GM10847 (cell line): ENCODE data around the gene FNBP1L.

Experiments used
- POLR2A ChIP-seq: IDR thresholded peaks from 2 replicates; pipeline ENCODE4 v1.6.1; 2011; ENCODE audit not compliant: insufficient read length; ENCODE audit errors: extremely low read depth

Gene FNBP1L

DNA sequence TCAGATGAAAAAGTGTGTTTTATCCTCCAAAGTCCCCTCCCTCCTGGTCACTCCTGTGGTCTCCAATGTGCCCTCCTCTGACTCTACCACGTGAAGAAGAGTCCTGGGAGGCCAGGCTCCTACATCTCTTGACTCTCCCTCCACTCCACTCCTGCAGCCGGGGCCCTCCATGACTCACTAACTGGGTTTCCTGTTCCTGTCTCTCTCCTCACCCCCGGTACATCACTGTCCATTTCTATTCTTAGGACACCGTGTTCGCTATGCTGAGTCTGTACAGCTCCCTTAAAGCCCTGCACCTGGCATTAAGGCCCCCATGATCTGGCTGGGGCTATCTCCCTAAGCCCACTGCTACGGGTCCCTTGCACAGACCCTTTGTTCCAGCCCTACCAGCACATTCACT is 140.3 kb downstream of the FNBP1L start:
- TF ChIP-seq POLR2A, result no peak

DNA sequence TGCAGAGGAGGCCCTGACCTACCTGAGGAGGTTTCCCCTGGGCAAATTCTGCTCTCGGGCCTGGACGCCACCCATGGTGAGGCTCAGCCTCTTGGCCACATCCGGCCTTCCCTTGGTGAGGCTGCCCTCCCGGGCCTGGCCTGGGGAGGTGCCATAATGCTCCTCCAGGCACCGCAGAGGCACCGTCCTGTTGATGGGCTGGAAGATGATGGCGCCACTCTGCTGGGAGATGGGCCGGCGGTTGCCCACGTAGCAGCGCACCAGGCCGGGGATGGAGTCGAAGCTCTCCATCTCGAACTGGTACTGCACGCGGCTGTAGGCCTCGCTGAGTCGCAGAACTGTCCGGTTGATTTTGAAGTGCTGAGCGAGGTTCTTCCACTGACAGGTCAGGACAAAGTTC is 141.0 kb downstream of the FNBP1L start:
- no peak for TF ChIP-seq POLR2A

GRCh38 chr1:93591676-93592550 is 144.0 kb downstream of the FNBP1L start:
- no peak for TF ChIP-seq POLR2A

DNA sequence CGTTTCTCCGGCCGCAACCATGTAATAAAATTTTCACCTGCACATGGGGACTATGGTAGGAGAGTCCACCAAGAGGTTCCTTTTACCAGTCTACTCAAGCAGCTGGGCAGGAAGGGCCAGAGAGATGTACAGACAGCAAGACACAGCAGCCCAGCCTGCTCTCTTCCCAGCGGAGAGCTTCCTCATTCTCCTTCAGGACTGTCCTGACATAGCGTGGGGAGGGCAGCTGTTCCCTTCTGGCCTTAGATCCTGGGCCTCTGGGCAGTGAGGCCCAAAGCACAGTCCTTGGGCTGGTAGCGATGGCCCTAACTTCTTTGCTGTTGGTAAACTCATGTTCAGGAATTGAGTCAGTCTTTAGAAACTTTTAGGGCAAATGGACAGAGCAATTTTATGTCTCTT is 144.6 kb downstream of the FNBP1L start:
- TF ChIP-seq POLR2A, result no peak

- no peak for TF ChIP-seq POLR2A
Measured at GRCh38 chr1:93593854-93594602, 146.1 kb downstream of the FNBP1L start.

DNA sequence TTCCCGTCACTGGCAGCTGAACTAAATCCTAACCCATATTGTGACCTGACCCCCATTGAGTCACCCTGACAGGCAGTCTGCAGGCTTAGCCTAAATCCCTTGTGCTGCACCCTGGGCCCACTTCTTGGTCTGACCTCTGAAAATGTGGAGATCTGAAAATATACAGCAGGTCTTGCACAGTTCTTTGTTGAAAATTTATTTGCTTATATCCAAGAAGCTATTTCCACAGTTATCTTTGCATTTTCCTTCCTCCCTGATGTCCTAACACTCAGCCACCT is 146.6 kb downstream of the FNBP1L start:
- TF ChIP-seq POLR2A, result no peak

GRCh38 chr1:93595266-93595665 is 147.3 kb downstream of the FNBP1L start:
- no peak for TF ChIP-seq POLR2A

GRCh38 chr1:93595743-93596142 is 147.8 kb downstream of the FNBP1L start:
- TF ChIP-seq POLR2A, result no peak

DNA sequence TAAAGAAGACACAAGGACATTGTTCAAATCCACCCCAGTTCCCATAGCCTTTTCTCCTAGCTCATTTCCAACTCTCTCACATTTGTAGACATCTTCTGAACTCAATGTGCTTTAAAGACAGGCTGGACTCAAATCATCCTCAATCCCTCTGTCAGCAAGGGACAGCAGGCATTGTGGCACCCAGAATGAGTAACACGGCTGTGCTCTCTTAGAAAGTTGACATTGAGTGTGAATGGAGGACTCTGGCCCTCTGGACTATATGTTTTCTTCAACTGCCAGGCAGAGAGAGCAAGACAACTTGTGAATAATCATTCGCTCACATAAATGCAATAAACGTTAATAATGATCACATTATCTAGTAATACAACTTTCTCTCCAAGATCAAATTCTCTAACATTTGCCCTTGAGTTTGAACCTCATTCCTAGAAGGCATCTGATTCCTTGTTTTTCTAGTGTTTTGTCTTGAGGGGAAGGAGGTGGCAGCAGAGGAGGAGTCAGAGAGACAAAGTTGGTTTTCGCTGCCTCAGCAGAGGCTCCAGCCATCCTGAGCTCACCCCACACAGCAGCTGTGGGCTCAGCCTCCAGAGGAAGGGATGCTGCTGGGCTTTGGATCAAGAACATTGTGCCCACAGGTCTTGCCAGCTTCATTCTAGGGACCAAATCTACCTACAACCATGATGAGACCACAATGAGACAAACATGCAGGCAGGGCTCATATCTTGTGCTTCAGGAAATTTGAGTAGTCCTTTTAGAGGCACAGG is 148.6 kb downstream of the FNBP1L start:
- TF ChIP-seq POLR2A, result no peak

- TF ChIP-seq POLR2A, result no peak
Measured at GRCh38 chr1:93597709-93598108, 149.8 kb downstream of the FNBP1L start.

DNA sequence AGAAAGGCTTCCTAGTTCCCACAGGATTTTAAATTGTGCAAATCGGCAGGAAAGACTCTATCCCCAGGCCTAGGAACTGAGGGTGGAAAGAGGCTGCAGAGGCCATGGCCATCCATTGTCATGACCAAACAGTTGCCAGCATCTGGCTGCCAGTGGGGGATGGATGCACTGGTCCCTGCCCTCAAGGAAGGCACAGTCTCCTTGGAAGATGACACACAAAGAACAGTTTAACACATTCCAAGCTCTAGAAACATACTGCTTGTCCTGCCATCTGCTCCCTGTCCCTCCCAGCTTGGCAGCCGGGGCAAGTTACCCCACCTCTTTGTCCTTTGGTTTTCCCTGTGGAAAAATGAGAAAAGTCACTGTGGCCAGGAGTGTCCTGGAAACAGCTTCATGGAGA is 150.5 kb downstream of the FNBP1L start:
- no peak for TF ChIP-seq POLR2A

GRCh38 chr1:93598861-93599439 is 151.0 kb downstream of the FNBP1L start:
- no peak for TF ChIP-seq POLR2A

GRCh38 chr1:93599479-93599878 is 151.6 kb downstream of the FNBP1L start:
- no peak for TF ChIP-seq POLR2A

DNA sequence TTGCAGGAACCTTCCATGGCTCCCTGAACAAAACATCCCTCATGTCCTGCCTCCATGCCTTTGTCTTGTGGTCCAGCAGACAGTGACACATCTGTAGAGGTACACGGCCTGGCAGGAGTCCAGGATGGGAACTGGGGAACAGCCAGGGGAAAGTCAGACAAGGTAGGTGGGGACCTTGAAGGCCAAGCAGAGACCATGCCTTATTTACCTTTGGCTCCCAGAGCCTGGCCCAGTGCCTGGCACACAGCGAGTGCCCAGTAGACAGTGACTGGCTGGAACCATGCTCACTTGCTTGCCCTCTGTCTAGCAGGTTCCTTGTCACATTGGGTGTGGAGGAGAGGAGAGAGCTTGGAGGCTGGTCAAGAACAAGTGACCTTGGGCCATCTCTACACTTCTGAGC is 152.7 kb downstream of the FNBP1L start:
- no peak for TF ChIP-seq POLR2A

DNA sequence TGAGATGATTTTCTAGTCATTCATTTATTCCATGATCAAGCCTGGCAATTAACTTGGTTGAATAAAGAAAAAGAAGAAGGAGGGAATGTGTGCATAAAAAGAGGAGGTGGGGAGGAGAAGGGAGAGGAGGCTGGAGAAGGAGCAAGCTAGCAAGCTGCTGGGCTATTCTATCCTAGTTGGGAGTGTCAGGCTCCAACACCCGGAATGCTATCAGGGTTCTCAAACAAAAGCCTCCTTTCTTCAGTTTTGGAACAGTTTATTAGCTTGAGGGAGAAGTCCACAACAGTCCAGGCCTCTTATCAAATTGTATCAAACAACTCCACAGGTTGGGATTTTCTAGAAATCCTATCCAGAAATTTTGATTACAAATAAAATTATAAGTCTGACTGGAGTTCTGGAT is 153.8 kb downstream of the FNBP1L start:
- TF ChIP-seq POLR2A, result no peak
